ENCODE data around the gene CACNA2D2. TPM values are rescaled to one million over a fixed set of nuclear protein-coding genes. Genes with fewer than 3 reads are reported as not detected.

Gene CACNA2D2
- total and polyA plus RNA-seq, 2 of the 4 experiments (the other 2 are of a cell fraction) = 0.15 TPM; not detected in 1

DNA sequence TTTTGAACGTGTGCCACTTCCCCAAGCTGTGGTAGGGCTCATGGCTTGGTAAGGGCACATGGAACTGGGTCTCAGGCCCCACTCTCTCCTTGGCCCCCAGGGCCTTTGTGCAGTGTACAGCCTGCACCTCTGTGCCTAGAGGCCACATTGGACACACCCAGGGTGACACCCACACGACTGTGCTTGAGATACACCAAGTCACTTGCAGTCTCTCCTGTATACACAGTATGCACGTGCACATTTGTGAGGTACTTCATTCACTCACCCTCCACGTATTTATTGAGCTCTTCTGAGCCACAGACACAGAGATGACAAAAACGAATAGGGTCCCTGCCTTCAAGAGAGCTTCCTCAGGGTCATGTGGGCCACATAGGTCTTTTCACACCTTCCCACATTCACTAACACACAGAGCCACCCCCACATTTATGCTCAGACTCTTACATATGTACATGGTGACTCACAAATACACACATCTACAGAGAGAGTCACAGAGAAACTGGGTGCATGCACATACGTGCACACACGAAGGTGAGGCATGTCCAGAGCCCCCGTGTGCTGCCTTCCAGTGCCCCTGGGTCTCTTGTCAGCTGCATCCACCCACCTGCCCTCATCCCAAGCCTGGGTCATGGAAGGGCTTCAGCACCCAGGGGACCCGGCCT lies 134.3 kb downstream of the CACNA2D2 start:
- no peak overlapping the region for H2BK5ac ChIP-seq (ENCODE audit: low read depth, low read length, poor library complexity, severe bottlenecking)
- H3K79me1 ChIP-seq (ENCODE audit: low read depth in 1 of 2, low read length in 2 of 2) = no peaks in the 10 kb centered on the region
- dilution Hi-C loops (cut with HindIII; ENCODE audit: low sequenced_read_pairs, unreplicated experiment) (no loop called here), in situ Hi-C loops (cut with MboI; ENCODE audit: low sequenced_read_pairs) (no loop called here), intact Hi-C loops (cut with micrococcal nuclease) (no loop called here)
- TF ChIP-seq, protein P1, sequence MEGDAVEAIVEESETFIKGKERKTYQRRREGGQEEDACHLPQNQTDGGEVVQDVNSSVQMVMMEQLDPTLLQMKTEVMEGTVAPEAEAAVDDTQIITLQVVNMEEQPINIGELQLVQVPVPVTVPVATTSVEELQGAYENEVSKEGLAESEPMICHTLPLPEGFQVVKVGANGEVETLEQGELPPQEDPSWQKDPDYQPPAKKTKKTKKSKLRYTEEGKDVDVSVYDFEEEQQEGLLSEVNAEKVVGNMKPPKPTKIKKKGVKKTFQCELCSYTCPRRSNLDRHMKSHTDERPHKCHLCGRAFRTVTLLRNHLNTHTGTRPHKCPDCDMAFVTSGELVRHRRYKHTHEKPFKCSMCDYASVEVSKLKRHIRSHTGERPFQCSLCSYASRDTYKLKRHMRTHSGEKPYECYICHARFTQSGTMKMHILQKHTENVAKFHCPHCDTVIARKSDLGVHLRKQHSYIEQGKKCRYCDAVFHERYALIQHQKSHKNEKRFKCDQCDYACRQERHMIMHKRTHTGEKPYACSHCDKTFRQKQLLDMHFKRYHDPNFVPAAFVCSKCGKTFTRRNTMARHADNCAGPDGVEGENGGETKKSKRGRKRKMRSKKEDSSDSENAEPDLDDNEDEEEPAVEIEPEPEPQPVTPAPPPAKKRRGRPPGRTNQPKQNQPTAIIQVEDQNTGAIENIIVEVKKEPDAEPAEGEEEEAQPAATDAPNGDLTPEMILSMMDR (conservative IDR thresholded peaks at IDR 0.05; ENCODE audit: low read depth, low read length) = no peak
- TF ChIP-seq RCOR1 (IDR thresholded peaks at IDR 0.05; ENCODE audit: insufficient replicate concordance, low read length) (no peak), SMC3 (IDR thresholded peaks at IDR 0.05; ENCODE audit: low read depth, low read length) (no peak)
- no peak overlapping the region for H3K4me2 ChIP-seq (ENCODE audit: low read depth, low read length)
- no peaks in the 10 kb centered on the region for H3K9me3 ChIP-seq (ENCODE audit: control insufficient read depth, insufficient read depth, low read length)
- no peak overlapping the region for H3K9ac ChIP-seq (ENCODE audit: low read depth, low read length)
- WGBS, 2 experiments (ENCODE audit: extremely low coverage in 2 of 2, insufficient read length in 1 of 2) = 74% methylated on average over 4 of the region's 9 CpGs; no CpG with 5 or more reads in 1 of the 2 experiments
- CTCF ChIA-PET = no interaction called here
- no peak overlapping the region for H2AK5ac ChIP-seq (ENCODE audit: low read depth, low read length)
- no peak overlapping the region for H2AFZ ChIP-seq (replicated peaks; ENCODE audit: low read length, poor library complexity)
- no peak overlapping the region for H2BK20ac ChIP-seq (ENCODE audit: low read depth, low read length)
- H4K91ac ChIP-seq (ENCODE audit: insufficient read depth, low read depth, low read length) = no peak overlapping the region
- H3K9me1 ChIP-seq (ENCODE audit: insufficient read depth, low read length) = 0 out of 2 replicates have a peak, but pooled peaks cover 3% of the 10 kb centered on the region
- ATAC-seq (ENCODE audit: low read depth) (no peak), DNase-seq (no peak)
- no peaks in the 10 kb centered on the region for H4K20me1 ChIP-seq (ENCODE audit: insufficient read depth, low read length)
- H3K14ac ChIP-seq (replicated peaks; ENCODE audit: low read depth, low read length) = no peak overlapping the region
- H3K27me3 ChIP-seq (ENCODE audit: control insufficient read depth, insufficient read depth, low read length) = peaks cover 62% of the 10 kb centered on the region
- no peak overlapping the region for H2AK9ac ChIP-seq (replicated peaks; ENCODE audit: low read depth, low read length, poor library complexity)
- no peak overlapping the region for H4K5ac ChIP-seq (ENCODE audit: low read depth, low read length)
- no peaks in the 10 kb centered on the region for H3K36me3 ChIP-seq (ENCODE audit: control insufficient read depth, insufficient read depth, low read length)
- H3K56ac ChIP-seq (ENCODE audit: extremely low read depth, insufficient read depth, low read length) = no peak overlapping the region
- no peak overlapping the region for H3K18ac ChIP-seq (ENCODE audit: low read depth, low read length)
- H3K27ac ChIP-seq (ENCODE audit: insufficient read depth, low read length) = no peak overlapping the region
- no peak overlapping the region for H3K4me3 ChIP-seq (ENCODE audit: insufficient read depth, low read depth, low read length)
- H4K8ac ChIP-seq (ENCODE audit: low read depth in 2 of 2, low read length in 2 of 2) = no peak overlapping the region
- BruUV-seq (replicated peaks) = no TSS peak
- H2BK15ac ChIP-seq (ENCODE audit: low read depth, low read length) = no peak overlapping the region
- H3K4ac ChIP-seq (ENCODE audit: low read depth, low read length) = no peak overlapping the region
- no peak overlapping the region for H3K23ac ChIP-seq (ENCODE audit: low read depth, low read length)
- H3K4me1 ChIP-seq (ENCODE audit: control insufficient read depth, insufficient read depth, low read length) = peaks cover 3% of the 10 kb centered on the region; the same call in 1 of the 2 replicates
- POLR2A ChIA-PET (ENCODE audit: unreplicated experiment) = no interaction called here
- no peak overlapping the region for H2BK120ac ChIP-seq (ENCODE audit: low read depth, low read length)
